Suprapubic skin (tissue), 4 donors: ENCODE results near the gene METAP2.

Experiments
- CTCF ChIP-seq, 2 donors: fragments of 200-600 bp in 1 of 2; fragments of 450-650 bp in 1 of 2; sonication (generic) in 1 of 2; IDR thresholded peaks; one replicate each; pipeline ENCODE4 v1.5.1; 2016 to 2019; ENCODE audit warnings: antibody characterized with exemption in 2 of 2, mild to moderate bottlenecking in 1 of 2, moderate library complexity in 1 of 2
- EP300 ChIP-seq: sonication (generic); formaldehyde crosslinking; IDR thresholded peaks from one replicate; pipeline ENCODE4 v1.6.1; 2017; ENCODE audit warnings: antibody characterized with exemption
- POLR2A ChIP-seq, 2 donors: fragments of 450-650 bp; IDR thresholded peaks; one replicate each; pipeline ENCODE4 v1.6.1; 2017; ENCODE audit warnings: antibody characterized with exemption in 2 of 2, mild to moderate bottlenecking in 2 of 2, moderate library complexity in 2 of 2
- POLR2AphosphoS5 ChIP-seq, 3 donors: sonication (generic); formaldehyde crosslinking; IDR thresholded peaks; one replicate each; pipeline ENCODE4 v1.6.1; 2017; ENCODE audit warnings: antibody characterized with exemption in 3 of 3

GRCh38 chr12:95445884-95446505 lies 28.0 kb upstream of the METAP2 start:
- no peak for TF ChIP-seq POLR2A (IDR thresholded peaks at IDR 0.05)
- TF ChIP-seq CTCF (IDR thresholded peaks at IDR 0.05), result no peak
- no peak for TF ChIP-seq EP300
- no peak for TF ChIP-seq POLR2AphosphoS5 (IDR thresholded peaks at IDR 0.05)
